GM12891 (cell line): Measurements from ENCODE around the gene BCL11B.

Experiments
- POLR2A ChIP-seq: IDR thresholded peaks from 2 replicates; pipeline ENCODE4 v1.6.1; 2011; ENCODE audit warnings: low read depth, low read length, control low read depth
- POLR2AphosphoS5 ChIP-seq: IDR thresholded peaks from 2 replicates; pipeline ENCODE4 v1.6.1; 2011; ENCODE audit warnings: low read depth, low read length, control low read depth
- TAF1 ChIP-seq: IDR thresholded peaks from 2 replicates; pipeline ENCODE4 v1.6.1; 2011; ENCODE audit warnings: low read depth, low read length, control low read depth

DNA sequence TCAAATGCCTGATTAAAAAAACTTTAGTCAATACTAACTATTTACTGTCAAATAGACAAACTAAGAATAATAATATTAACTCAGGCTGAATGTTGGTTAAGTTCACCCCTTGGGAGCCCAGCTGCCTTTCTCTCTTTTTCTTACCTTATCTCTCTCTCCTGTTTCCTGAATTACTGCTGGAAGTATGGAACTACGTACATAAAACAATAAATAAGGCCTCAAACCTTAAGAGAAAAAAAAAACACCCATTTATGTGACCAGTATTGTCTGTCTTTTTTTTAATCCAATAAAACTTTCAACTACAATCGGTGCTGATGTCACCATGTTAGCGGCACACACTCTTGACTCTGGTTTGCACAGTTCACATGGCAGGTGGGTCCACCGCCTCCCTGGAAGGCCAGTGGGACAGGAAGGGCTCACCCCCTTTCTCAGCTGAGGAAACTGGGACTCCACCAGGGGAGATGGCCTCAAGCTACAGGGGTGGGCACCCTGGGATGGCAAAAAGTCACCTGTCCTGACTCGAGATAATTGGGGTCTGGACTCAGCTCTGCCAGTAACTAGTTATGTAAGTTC, 21.3 kb downstream of the BCL11B start:
- TF ChIP-seq TAF1: no peak
- TF ChIP-seq POLR2A: no peak
- no peak for TF ChIP-seq POLR2AphosphoS5
